Suprapubic skin (tissue), 3 donors: ENCODE measurements around the gene IQSEC2.

Experiments
- CTCF ChIP-seq, 2 donors: fragments of 200-600 bp in 1 of 2; fragments of 450-650 bp in 1 of 2; sonication (generic) in 1 of 2; IDR thresholded peaks; one replicate each; pipeline ENCODE4 v1.5.1; 2016 to 2019; ENCODE audit warnings: antibody characterized with exemption in 2 of 2, mild to moderate bottlenecking in 1 of 2, moderate library complexity in 1 of 2
- POLR2AphosphoS5 ChIP-seq, 3 donors: sonication (generic); formaldehyde crosslinking; IDR thresholded peaks; one replicate each; pipeline ENCODE4 v1.6.1; 2017; ENCODE audit warnings: antibody characterized with exemption in 3 of 3

DNA sequence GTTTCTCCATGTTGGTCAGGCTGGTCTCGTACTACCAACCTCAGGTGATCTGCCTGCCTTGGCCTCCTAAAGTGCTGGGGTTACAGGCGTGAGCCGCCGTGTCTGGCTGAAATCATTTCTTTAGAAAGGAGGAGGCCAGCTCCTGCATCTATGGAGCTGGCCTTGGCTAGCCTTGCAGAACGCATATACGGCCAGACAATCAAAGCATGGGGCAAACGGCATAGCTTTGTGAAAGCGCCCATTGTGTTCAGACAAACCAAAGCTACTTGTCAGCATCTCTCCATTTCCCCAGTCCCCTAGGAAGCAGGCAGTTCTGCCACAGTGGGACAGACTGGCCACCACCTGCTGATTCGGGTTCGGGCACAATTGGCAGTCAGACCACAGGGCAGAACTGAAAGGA lies 48.9 kb upstream of the IQSEC2 start:
- TF ChIP-seq CTCF (IDR thresholded peaks at IDR 0.05) (no peak), POLR2AphosphoS5 (IDR thresholded peaks at IDR 0.05) (no peak)
